H1 (cell line): ENCODE measurements around the gene KBTBD2. TPM values are rescaled to one million over a fixed set of nuclear protein-coding genes. Genes with fewer than 3 reads are reported as not detected.

ENCODE experiments used
- CTCF ChIA-PET: fragments of 300-600 bp; sonication (Branson Sonifier 250); formaldehyde crosslinking; loops from one replicate; lab custom pipeline; 2021; ENCODE audit not compliant: partially characterized antibody; lab: Charles Lee
- POLR2A ChIA-PET: fragments of 300-600 bp; sonication (Branson Sonifier 250); formaldehyde crosslinking; loops from one replicate; lab custom pipeline; 2021; ENCODE audit warnings: inconsistent platforms; ENCODE audit not compliant: partially characterized antibody; lab: Charles Lee
- DNase-seq, 2 experiments: peaks; one replicate each; pipeline versions ENCODE4 v3.0.0 to v3.0.0-alpha.2; 2010 to 2022; ENCODE audit warnings: low spot score in 2 of 2, low read depth in 1 of 2, mixed read lengths in 1 of 2
- FAIRE-seq: peaks from 2 replicates; lab custom pipeline; 2011; peaks lifted over from hg19 to GRCh38; lab: Jason Lieb, UNC
- H2AFZ ChIP-seq: 2 replicates; pipeline ENCODE4 v1.8.1; 2012; ENCODE audit warnings: low read length, inconsistent platforms
- H2AK5ac ChIP-seq: 2 replicates; pipeline ENCODE4 v1.6.1; 2013; ENCODE audit warnings: low read depth, low read length
- H2BK120ac ChIP-seq: replicated peaks from 2 replicates; pipeline ENCODE3; 2013; ENCODE audit warnings: low read depth, low read length, inconsistent platforms
- H2BK12ac ChIP-seq: 2 replicates; pipeline ENCODE4 v1.6.1; 2013; ENCODE audit warnings: low read depth, low read length
- H2BK15ac ChIP-seq: 2 replicates; pipeline ENCODE4 v1.6.1; 2013; ENCODE audit warnings: low read length
- H2BK20ac ChIP-seq: 2 replicates; pipeline ENCODE4 v1.6.1; 2013; ENCODE audit warnings: low read length
- H2BK5ac ChIP-seq: 2 replicates; pipeline ENCODE4 v1.6.1; 2013; ENCODE audit warnings: low read depth, low read length
- H3K14ac ChIP-seq: 2 replicates; pipeline ENCODE4 v1.6.1; 2013; ENCODE audit warnings: inconsistent platforms; ENCODE audit not compliant: insufficient read length
- H3K18ac ChIP-seq: 2 replicates; pipeline ENCODE4 v1.6.1; 2013; ENCODE audit warnings: low read length; ENCODE audit errors: extremely low read depth
- H3K23ac ChIP-seq: 2 replicates; pipeline ENCODE4 v1.6.1; 2013; ENCODE audit warnings: inconsistent platforms; ENCODE audit not compliant: insufficient read length
- H3K23me2 ChIP-seq: 2 replicates; pipeline ENCODE4 v1.6.1; 2013; ENCODE audit warnings: low read depth, low read length
- H3K27ac ChIP-seq: 2 replicates; pipeline ENCODE4 v1.6.1; 2011; ENCODE audit warnings: low read depth, low read length, inconsistent platforms
- H3K27me3 ChIP-seq, 4 experiments: replicated peaks in 1 of 4; 1 replicate in 1 of 4; 2 replicates in 3 of 4; pipeline versions ENCODE4 v1.6.1 to v1.8.1; 2011 to 2013; ENCODE audit warnings: low read length in 3 of 4, mild to moderate bottlenecking in 3 of 4, inconsistent platforms in 2 of 4, mixed read lengths in 2 of 4, moderate library complexity in 1 of 4; ENCODE audit not compliant: control insufficient read depth in 3 of 4, insufficient read depth in 3 of 4; ENCODE audit errors: extremely low read depth in 1 of 4
- H3K36me3 ChIP-seq, 4 experiments: 2 replicates each; pipeline versions ENCODE4 v1.6.1 to v1.8.1; 2011 to 2013; ENCODE audit warnings: mild to moderate bottlenecking in 4 of 4, low read length in 3 of 4, moderate library complexity in 2 of 4, control low read depth in 1 of 4, inconsistent platforms in 1 of 4; ENCODE audit not compliant: insufficient read depth in 4 of 4, control insufficient read depth in 2 of 4
- H3K4ac ChIP-seq: replicated peaks from 2 replicates; pipeline ENCODE3; 2013; ENCODE audit warnings: low read length, low read depth, mixed read lengths, inconsistent platforms; ENCODE audit not compliant: insufficient read length
- H3K4me1 ChIP-seq, 4 experiments: replicated peaks in 1 of 4; 1 replicate in 1 of 4; 2 replicates in 3 of 4; pipeline versions ENCODE4 v1.6.1 to v1.8.1; 2011 to 2013; ENCODE audit warnings: low read length in 3 of 4, inconsistent platforms in 2 of 4, mixed read lengths in 1 of 4; ENCODE audit not compliant: insufficient read depth in 4 of 4, control insufficient read depth in 3 of 4
- H3K4me2 ChIP-seq, 2 experiments: 2 replicates each; pipeline versions ENCODE4 v1.6.1 to v1.8.1; 2011 to 2013; ENCODE audit warnings: low read depth in 2 of 2, low read length in 2 of 2, control low read depth in 1 of 2, inconsistent platforms in 1 of 2, mild to moderate bottlenecking in 1 of 2; ENCODE audit not compliant: insufficient read depth in 1 of 2
- H3K4me3 ChIP-seq, 4 experiments: fragments of 200-600, 300-600 bp in 1 of 4; sonication (generic), shearing (Covaris generic), sonication (Bioruptor Twin) in 1 of 4; 2 replicates each; pipeline versions ENCODE4 v1.5.1 to v1.8.1; 2011 to 2016; ENCODE audit warnings: low read length in 4 of 4, low read depth in 3 of 4, control low read depth in 2 of 4, inconsistent platforms in 2 of 4, mild to moderate bottlenecking in 2 of 4, mixed read lengths in 1 of 4, moderate library complexity in 1 of 4; ENCODE audit not compliant: insufficient read depth in 2 of 4; ENCODE audit errors: extremely low read depth in 1 of 4
- H3K56ac ChIP-seq: replicated peaks from 2 replicates; pipeline ENCODE3; 2013; ENCODE audit warnings: low read depth, mild to moderate bottlenecking, mixed read lengths, low read length, inconsistent platforms; ENCODE audit not compliant: insufficient read length
- H3K79me1 ChIP-seq: 2 replicates; pipeline ENCODE4 v1.6.1; 2013; ENCODE audit warnings: low read depth, low read length, control low read depth
- H3K79me2 ChIP-seq, 2 experiments: 2 replicates each; pipeline versions ENCODE4 v1.6.1 to v1.8.1; 2012 to 2013; ENCODE audit warnings: low read length in 2 of 2, mild to moderate bottlenecking in 2 of 2, inconsistent platforms in 1 of 2; ENCODE audit not compliant: insufficient read depth in 2 of 2, control insufficient read depth in 1 of 2
- H3K9ac ChIP-seq, 4 experiments: replicated peaks in 1 of 4; 1 replicate in 1 of 4; 2 replicates in 3 of 4; pipeline versions ENCODE4 v1.6.1 to v1.8.1; 2011 to 2013; ENCODE audit warnings: low read depth in 3 of 4, low read length in 3 of 4, control low read depth in 2 of 4, mild to moderate bottlenecking in 2 of 4, moderate library complexity in 2 of 4, inconsistent platforms in 1 of 4; ENCODE audit errors: extremely low read depth in 1 of 4
- H3K9me3 ChIP-seq, 2 experiments: 2 replicates each; pipeline versions ENCODE4 v1.6.1 to v1.8.1; 2012 to 2013; ENCODE audit warnings: mild to moderate bottlenecking in 2 of 2, moderate library complexity in 2 of 2, control low read depth in 1 of 2, inconsistent platforms in 1 of 2, low read depth in 1 of 2, low read length in 1 of 2, mixed read lengths in 1 of 2; ENCODE audit not compliant: insufficient read depth in 2 of 2
- H4K20me1 ChIP-seq, 2 experiments: replicated peaks in 1 of 2; 2 replicates each; pipeline versions ENCODE3 to v1.8.1; 2011 to 2013; ENCODE audit warnings: inconsistent platforms in 2 of 2, low read length in 2 of 2, mild to moderate bottlenecking in 1 of 2; ENCODE audit not compliant: insufficient read depth in 2 of 2, control insufficient read depth in 1 of 2
- H4K5ac ChIP-seq: 2 replicates; pipeline ENCODE4 v1.6.1; 2013; ENCODE audit warnings: low read length, low read depth, mixed read lengths, inconsistent platforms; ENCODE audit not compliant: insufficient read length
- H4K8ac ChIP-seq: 2 replicates; pipeline ENCODE4 v1.8.0; 2013; ENCODE audit warnings: mild to moderate bottlenecking, moderate library complexity, low read length, inconsistent platforms; ENCODE audit not compliant: insufficient read depth; ENCODE audit errors: extremely low read depth
- H4K91ac ChIP-seq: replicated peaks from 2 replicates; pipeline ENCODE3; 2013; ENCODE audit warnings: low read length, mixed read lengths, inconsistent platforms; ENCODE audit not compliant: insufficient read length
- ASH2L ChIP-seq: fragments of 200-600, 300-600 bp; sonication (generic); IDR thresholded peaks from one replicate; pipeline ENCODE4 v1.7.1; 2017; ENCODE audit warnings: low read length
- GABPA ChIP-seq: IDR thresholded peaks from 2 replicates; pipeline ENCODE4 v1.6.1; 2011; ENCODE audit warnings: mild to moderate bottlenecking, low read length, moderate library complexity, borderline replicate concordance; ENCODE audit not compliant: insufficient read depth
- GTF2F1 ChIP-seq: IDR thresholded peaks from 2 replicates; pipeline ENCODE4 v1.6.1; 2012; ENCODE audit warnings: low read depth, low read length, improper control_type of control experiment, borderline replicate concordance
- KDM4A ChIP-seq: IDR thresholded peaks from one replicate; pipeline ENCODE4 v1.7.1; 2012; ENCODE audit warnings: low read depth, mild to moderate bottlenecking, moderate library complexity, low read length, inconsistent platforms; ENCODE audit not compliant: severe bottlenecking
- NRF1 ChIP-seq: IDR thresholded peaks from 2 replicates; pipeline ENCODE4 v1.6.1; 2011; ENCODE audit warnings: mild to moderate bottlenecking, low read depth, low read length, improper control_type of control experiment
- POLR2AphosphoS5 ChIP-seq: IDR thresholded peaks from 2 replicates; pipeline ENCODE4 v1.6.1; 2011; ENCODE audit warnings: low read depth, low read length
- RBBP5 ChIP-seq: IDR thresholded peaks from 2 replicates; pipeline ENCODE4 v1.7.1; 2012; ENCODE audit warnings: low read depth, mild to moderate bottlenecking, inconsistent platforms, low read length, moderate library complexity, borderline replicate concordance
- SIN3A ChIP-seq, 2 experiments: IDR thresholded peaks in 1 of 2; conservative IDR thresholded peaks in 1 of 2; 2 replicates each; pipeline ENCODE4 v1.6.1; 2011 to 2012; ENCODE audit warnings: low read length in 2 of 2, improper control_type of control experiment in 1 of 2, low read depth in 1 of 2, mild to moderate bottlenecking in 1 of 2
- SIRT6 ChIP-seq: IDR thresholded peaks from one replicate; pipeline ENCODE4 v1.7.1; 2012; ENCODE audit warnings: low read length, inconsistent platforms
- SP1 ChIP-seq: IDR thresholded peaks from 2 replicates; pipeline ENCODE4 v1.6.1; 2011; ENCODE audit warnings: low read depth, low read length
- TEAD4 ChIP-seq: IDR thresholded peaks from 2 replicates; pipeline ENCODE4 v1.6.1; 2012; ENCODE audit warnings: low read depth, low read length, inconsistent platforms, mixed read lengths
- USF2 ChIP-seq: IDR thresholded peaks from 2 replicates; pipeline ENCODE4 v1.6.1; 2011; ENCODE audit warnings: low read length, improper control_type of control experiment
- YY1 ChIP-seq: IDR thresholded peaks from 2 replicates; pipeline ENCODE4 v1.6.1; 2011; ENCODE audit warnings: low read depth, mild to moderate bottlenecking, low read length
- ZNF274 ChIP-seq: IDR thresholded peaks from 2 replicates; pipeline ENCODE4 v1.7.0; 2012; ENCODE audit warnings: low read length, borderline replicate concordance; ENCODE audit errors: extremely low read depth
- WGBS, 2 experiments: shearing (Covaris generic) in 1 of 2; methylation state at CpG; one replicate each; pipeline versions ENCODE4 v1.1.6 to v1.1.7; 2013 to 2015; ENCODE audit warnings: low lambda C conversion rate in 2 of 2, mixed read lengths in 2 of 2, inconsistent platforms in 1 of 2, low coverage in 1 of 2, missing lambda C conversion rate in 1 of 2; ENCODE audit not compliant: insufficient replicate concordance in 2 of 2, insufficient coverage in 1 of 2, insufficient read length in 1 of 2; ENCODE audit errors: extremely low coverage in 1 of 2, missing lambda C conversion rate in 1 of 2; 5-methylcytosine and 5-hydroxymethylcytosine counted together
- polyA plus RNA-seq, 7 experiments: library from polyadenylated mRNA; depleted of rRNA in 3 of 7; stranded (reverse) in 5 of 7; unstranded in 2 of 7; fragments of >200 nt in 5 of 7; fragments of 200-250 nt in 2 of 7; gene quantifications; 1 replicate in 5 of 7; 2 replicates in 1 of 7; 4 replicates in 1 of 7; pipeline versions ENCODE4 v1.2.1 to v1.2.3, GENCODE V29; 2011 to 2013; ENCODE audit warnings: missing spikeins in 2 of 7, mixed read lengths in 2 of 7
- total RNA-seq: library from RNA; stranded (reverse); fragmentation: NEBNext Ultra II Directional; extraction: Animal tissue kit (Norgen Biotek cat#: 25700); gene quantifications from 2 replicates; pipeline ENCODE4 v1.2.1, GENCODE V29; 2021

Gene KBTBD2
- total and polyA plus RNA-seq, 2 of the 8 experiments (the other 6 are each of a cell fraction or from before 2014, with no cell fraction given), result 13.1 to 25.7 TPM

- Histone ChIP-seq H3K4ac (no peak overlapping the region), H2BK12ac (no peak overlapping the region), H3K4me1 (no peaks in the 10 kb centered on the region), H2BK15ac (no peak overlapping the region), H3K23me2 (no peaks in the 10 kb centered on the region), H3K4me2 (no peak overlapping the region), H3K23ac (no peak overlapping the region), H3K79me2 (no peaks in the 10 kb centered on the region), H3K56ac (no peak overlapping the region), H3K79me1 (no peaks in the 10 kb centered on the region), H3K27ac (no peak overlapping the region), H3K9ac (no peak overlapping the region), H3K4me3 (no peak overlapping the region), H2BK20ac (no peak overlapping the region), H2BK120ac (no peak overlapping the region), H3K27me3 (no peaks in the 10 kb centered on the region), H4K8ac (no peak overlapping the region), H3K14ac (no peak overlapping the region), H2AFZ (no peak overlapping the region), H4K5ac (no peak overlapping the region), H2AK5ac (no peak overlapping the region), H3K36me3 (no peaks in the 10 kb centered on the region), H4K20me1 (peaks cover 0 to 1% of the 10 kb centered on the region in 2 experiments), H2BK5ac (no peak overlapping the region), H4K91ac (no peak overlapping the region), H3K9me3 (no peaks in the 10 kb centered on the region), H3K18ac (no peak overlapping the region)
- ChIA-PET POLR2A (no interaction called here), CTCF (interaction anchor here (1.2 to 1.4 kb wide), 3 partner anchors 12 to 115 kb away, joined by 3 to 4 read pairs (median 3); partner anchors contain the start of gene KBTBD2)
- WGBS, 2 experiments, result 94% methylated on average over 5 of the region's 5 CpGs; no CpG with 5 or more reads in 1 of the 2 experiments
- DNase-seq, result no peak
- no peak for FAIRE-seq
- TF ChIP-seq GTF2F1, result no peak
- TF ChIP-seq NRF1, result no peak
- no peak for TF ChIP-seq GABPA
- no peak for TF ChIP-seq YY1
- no peak for TF ChIP-seq RBBP5
- TF ChIP-seq TEAD4, result no peak
- no peak for TF ChIP-seq SP1
- no peak for TF ChIP-seq ZNF274
- no peak for TF ChIP-seq KDM4A
- TF ChIP-seq USF2, result no peak
- TF ChIP-seq SIRT6, result no peak
- no peak for TF ChIP-seq ASH2L
- no peak for TF ChIP-seq POLR2AphosphoS5
- no peak for TF ChIP-seq SIN3A (conservative IDR thresholded peaks at IDR 0.05 in 1 of 2, IDR thresholded peaks at IDR 0.05 in 1 of 2; ENCODE audit: low read depth in 1 of 2, low read length in 2 of 2)
Observed at GRCh38 chr7:32915041-32915536, 23.5 kb upstream of the KBTBD2 start.
